Putamen (tissue), 1 donor: ENCODE measurements around the gene ZMIZ1.

Experiments
- DNase-seq: peaks from one replicate; pipeline ENCODE4 v3.0.0-alpha.2; 2016; ENCODE audit warnings: low spot score

The ZMIZ1 gene

GRCh38 chr10:79286318-79286951 lies 217.7 kb downstream of the ZMIZ1 start:
- peak; percentile 64 for DNase-seq

GRCh38 chr10:79287973-79288723 lies 219.4 kb downstream of the ZMIZ1 start:
- DNase-seq, result no peak

GRCh38 chr10:79289801-79290200 lies 221.0 kb downstream of the ZMIZ1 start:
- DNase-seq, result no peak

GRCh38 chr10:79292026-79292766 lies 223.4 kb downstream of the ZMIZ1 start:
- DNase-seq, result no peak

DNA sequence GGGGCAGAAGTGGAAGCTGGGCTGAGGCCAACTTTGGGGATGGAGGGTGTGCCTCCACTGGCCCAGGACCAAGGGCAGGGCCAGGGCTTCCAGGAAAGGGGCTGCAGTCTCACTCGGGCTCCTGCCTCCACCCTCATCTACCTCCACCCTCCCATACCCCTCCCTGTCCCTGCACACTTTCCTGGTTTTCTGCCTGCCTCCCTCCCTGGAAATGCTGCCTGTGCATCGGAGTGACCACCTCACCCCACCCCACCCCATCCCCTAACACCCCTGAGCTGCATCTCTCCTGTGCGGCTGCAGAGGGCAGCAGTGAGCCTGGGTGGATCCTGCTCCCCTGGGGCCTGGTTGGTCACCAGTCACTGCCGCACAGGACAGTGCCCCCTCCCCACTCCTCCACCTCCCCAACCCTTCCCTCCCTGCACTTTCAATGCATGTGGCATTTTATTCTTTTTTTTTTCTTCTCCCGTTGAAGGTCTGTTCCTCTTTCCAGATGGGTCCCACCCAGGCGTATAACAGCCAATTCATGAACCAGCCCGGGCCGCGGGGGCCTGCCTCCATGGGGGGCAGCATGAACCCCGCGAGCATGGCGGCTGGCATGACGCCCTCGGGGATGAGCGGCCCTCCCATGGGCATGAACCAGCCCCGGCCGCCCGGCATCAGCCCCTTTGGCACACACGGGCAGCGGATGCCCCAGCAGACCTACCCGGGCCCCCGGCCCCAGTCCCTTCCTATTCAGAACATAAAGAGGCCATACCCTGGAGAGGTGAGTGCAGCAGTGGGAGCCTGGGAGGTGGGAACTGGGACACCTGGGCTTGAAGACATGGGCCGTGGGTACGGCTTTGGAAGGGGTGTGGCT lies 224.4 kb downstream of the ZMIZ1 start:
- no peak for DNase-seq

- DNase-seq, result no peak
Measured at GRCh38 chr10:79293841-79294581, 225.2 kb downstream of the ZMIZ1 start.

- DNase-seq, result no peak
Measured at GRCh38 chr10:79295563-79295962, 226.8 kb downstream of the ZMIZ1 start.

- no peak for DNase-seq
Measured at GRCh38 chr10:79296431-79296830, 227.7 kb downstream of the ZMIZ1 start.

DNA sequence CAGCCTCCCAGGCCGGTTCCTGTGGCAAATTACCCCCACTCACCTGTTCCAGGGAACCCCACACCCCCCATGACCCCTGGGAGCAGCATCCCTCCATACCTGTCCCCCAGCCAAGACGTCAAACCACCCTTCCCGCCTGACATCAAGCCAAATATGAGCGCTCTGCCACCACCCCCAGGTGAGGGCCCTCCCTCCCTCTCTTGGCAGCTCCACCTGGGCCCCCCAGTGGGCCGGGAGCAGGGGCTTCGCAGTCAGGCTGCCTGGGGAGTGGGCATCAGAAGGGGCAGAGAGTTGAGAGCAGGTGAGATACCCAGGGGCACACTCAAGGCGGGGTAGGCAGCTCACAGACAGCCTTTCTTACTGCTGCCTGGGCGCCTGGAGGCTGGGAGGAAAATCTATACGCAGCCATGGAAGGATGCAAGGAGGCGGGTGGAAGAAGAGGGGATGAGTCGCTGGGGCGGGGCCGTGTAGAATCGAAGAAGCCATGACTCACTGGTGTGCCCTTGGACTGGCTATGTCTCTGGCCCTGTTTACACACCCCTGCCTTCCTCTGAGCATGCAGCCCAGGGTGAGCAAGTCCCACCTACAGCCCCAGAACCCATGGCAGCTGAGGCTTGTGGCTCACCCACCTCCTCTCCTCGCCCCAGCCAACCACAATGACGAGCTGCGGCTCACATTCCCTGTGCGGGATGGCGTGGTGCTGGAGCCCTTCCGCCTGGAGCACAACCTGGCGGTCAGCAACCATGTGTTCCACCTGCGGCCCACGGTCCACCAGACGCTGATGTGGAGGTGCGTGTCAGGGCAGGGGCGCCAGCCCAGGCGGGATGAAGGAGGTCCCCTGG lies 229.9 kb downstream of the ZMIZ1 start:
- DNase-seq, result no peak

GRCh38 chr10:79299397-79300241 lies 230.9 kb downstream of the ZMIZ1 start:
- no peak for DNase-seq

DNA sequence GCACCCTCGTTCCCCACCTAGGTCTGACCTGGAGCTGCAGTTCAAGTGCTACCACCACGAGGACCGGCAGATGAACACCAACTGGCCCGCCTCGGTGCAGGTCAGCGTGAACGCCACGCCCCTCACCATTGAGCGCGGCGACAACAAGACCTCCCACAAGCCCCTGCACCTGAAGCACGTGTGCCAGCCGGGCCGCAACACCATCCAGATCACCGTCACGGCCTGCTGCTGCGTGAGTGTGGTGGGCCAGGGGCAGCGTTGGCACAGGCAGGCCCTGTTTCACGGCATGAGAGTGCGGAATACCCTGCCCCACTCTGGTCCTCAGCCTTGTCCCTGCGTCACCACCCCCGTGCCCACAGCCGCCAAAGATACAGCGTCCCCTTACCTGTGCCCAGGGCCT lies 231.9 kb downstream of the ZMIZ1 start:
- no peak for DNase-seq

DNA sequence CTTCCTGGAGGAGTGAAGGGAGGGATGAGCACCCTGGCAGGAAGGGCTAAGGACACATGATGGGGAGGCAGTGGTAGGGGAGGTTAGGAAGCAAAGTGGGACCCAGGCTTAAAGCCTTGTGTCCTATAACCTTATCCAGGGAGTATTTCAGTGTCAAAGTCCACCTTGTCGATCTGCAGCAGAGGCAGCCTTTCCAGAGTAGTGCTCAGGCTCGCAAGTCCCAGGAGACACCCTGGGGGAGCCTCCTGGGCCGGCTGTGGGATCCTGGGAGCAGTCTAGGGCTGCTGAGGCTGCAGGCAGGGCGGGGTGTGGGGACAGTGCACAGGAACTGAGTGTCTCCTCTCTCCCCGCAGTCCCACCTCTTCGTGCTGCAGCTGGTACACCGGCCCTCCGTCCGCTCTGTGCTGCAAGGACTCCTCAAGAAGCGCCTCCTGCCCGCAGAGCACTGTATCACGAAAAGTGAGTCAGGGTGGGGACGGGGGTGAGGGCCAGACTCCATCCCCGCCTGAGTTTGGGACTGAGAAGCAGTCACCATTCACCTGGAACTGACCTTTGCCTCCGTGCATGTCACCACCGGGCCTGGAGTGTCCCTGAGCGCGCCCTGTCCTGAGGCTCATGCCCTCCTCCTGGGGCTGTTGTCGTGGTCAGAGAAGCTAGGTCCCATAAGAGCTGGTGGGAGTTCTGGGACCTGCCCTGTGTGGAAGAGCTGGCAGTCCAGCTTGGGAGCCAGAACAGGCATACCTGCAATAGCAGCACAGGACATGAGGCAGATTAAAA lies 233.2 kb downstream of the ZMIZ1 start:
- DNase-seq, result no peak

DNA sequence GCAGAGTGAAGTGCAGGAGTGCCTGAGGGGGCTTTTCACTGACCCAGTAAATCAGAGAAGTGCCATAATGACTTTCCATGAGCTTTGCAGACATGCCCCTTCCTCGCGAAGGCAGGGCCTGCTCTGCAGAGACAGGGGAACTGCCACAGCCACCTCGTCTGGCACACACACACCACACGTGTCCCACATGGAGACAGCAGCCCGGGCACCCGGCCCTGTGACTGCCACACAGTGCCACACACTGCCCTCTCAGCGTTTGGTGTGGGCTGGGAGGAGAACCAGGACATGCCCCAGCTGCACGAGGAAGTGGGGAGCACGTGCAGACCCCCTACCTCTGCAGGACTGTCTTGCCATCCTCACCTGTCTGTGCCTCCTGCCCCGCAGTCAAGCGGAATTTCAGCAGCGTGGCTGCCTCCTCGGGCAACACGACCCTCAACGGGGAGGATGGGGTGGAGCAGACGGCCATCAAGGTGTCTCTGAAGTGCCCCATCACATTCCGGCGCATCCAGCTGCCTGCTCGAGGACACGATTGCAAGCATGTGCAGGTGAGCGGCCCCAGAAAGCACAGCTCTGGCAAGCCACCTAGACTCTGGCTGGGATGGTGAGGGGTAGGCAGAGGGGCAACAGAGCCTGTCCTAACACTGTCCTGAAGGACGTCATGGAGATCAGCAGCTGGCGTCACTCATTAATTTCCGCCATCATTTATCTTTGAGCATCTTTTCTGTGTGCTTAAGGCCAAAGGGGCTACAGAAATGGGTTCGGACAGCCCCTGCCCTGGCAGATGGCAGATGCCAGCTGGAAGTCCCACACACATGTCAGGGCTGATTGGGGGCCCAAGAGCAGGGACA lies 235.1 kb downstream of the ZMIZ1 start:
- no peak for DNase-seq

- no peak for DNase-seq
Measured at GRCh38 chr10:79304479-79305087, 235.8 kb downstream of the ZMIZ1 start.

- no peak for DNase-seq
Measured at GRCh38 chr10:79305515-79305914, 236.7 kb downstream of the ZMIZ1 start.

DNA sequence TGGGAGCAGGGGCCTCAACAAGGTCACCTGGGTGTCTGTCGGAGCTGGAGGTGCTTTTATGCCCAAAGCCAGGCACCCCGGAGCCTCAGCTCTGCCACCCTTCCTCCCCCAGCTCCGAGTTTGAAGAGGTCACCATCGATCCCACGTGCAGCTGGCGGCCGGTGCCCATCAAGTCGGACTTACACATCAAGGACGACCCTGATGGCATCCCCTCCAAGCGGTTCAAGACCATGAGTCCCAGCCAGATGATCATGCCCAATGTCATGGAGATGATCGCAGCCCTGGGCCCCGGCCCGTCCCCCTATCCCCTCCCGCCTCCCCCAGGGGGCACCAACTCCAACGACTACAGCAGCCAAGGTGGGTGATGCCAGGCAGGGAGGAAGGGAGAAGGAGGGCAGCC lies 237.2 kb downstream of the ZMIZ1 start:
- DNase-seq, result no peak

DNA sequence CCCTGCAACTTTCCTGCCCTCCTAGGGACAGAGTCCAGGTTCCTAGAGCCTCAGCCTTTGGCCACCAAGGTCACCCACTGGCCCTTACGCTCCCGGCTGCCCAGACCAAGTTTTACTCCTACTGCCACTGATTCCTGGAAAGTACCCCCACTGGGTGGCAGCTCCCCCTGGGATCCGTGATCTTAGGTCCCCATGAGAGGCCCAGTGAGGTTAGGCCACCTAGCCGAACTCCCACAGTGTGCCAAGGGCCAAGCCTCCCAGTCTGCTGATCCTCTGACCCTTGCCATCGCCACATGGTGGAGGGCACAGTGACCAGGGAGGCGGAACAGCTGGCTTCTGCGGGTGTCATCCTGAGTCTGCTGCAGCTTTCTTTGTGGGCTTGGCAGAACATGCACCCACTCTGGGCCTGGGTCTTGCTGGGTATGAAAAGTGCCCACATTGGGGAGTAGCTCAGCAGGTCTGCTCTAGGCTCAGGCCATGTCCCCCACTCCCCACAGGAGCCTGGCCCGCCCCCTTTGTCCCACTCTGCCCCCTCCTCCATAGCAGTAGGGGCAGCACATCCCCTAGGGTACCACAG lies 238.0 kb downstream of the ZMIZ1 start:
- no peak for DNase-seq
